CD14-positive monocyte (primary cell): Measurements from ENCODE around the gene STK32B. TPM values are rescaled to one million over a fixed set of nuclear protein-coding genes. Genes with fewer than 3 reads are reported as not detected.

ENCODE experiments used
- DNase-seq, 3 donors: peaks; one replicate each; pipeline ENCODE4 v3.0.0-alpha.2; 2011 to 2022
- H2AFZ ChIP-seq: 2 replicates; pipeline ENCODE4 v1.6.0; 2012; ENCODE audit warnings: mild to moderate bottlenecking, low read depth, low read length, inconsistent platforms; ENCODE audit not compliant: insufficient read depth, poor library complexity, severe bottlenecking
- H3K27ac ChIP-seq, 2 donors: 1 replicate in 1 of 2; 2 replicates in 1 of 2; pipeline ENCODE4 v1.5.1; 2012 to 2013; ENCODE audit warnings: low read length in 2 of 2, control low read depth in 1 of 2, inconsistent platforms in 1 of 2, low read depth in 1 of 2, mild to moderate bottlenecking in 1 of 2
- H3K27me3 ChIP-seq, 2 donors: one replicate each; pipeline versions ENCODE4 v1.6.0 to v1.6.1; 2011 to 2013; ENCODE audit warnings: low read length in 2 of 2; ENCODE audit not compliant: control insufficient read depth in 2 of 2, insufficient read depth in 2 of 2
- H3K36me3 ChIP-seq, 2 donors: replicated peaks in 1 of 2; 1 replicate in 1 of 2; 2 replicates in 1 of 2; pipeline versions ENCODE4 v1.5.1 to v1.6.1; 2012 to 2013; ENCODE audit warnings: low read length in 2 of 2, control low read depth in 1 of 2, inconsistent platforms in 1 of 2, mild to moderate bottlenecking in 1 of 2; ENCODE audit not compliant: insufficient read depth in 2 of 2, control insufficient read depth in 1 of 2
- H3K4me1 ChIP-seq, 2 donors: 1 replicate in 1 of 2; 2 replicates in 1 of 2; pipeline versions ENCODE4 v1.5.1 to v1.6.1; 2012 to 2013; ENCODE audit warnings: low read length in 2 of 2, control low read depth in 1 of 2, inconsistent platforms in 1 of 2, mild to moderate bottlenecking in 1 of 2, moderate library complexity in 1 of 2; ENCODE audit not compliant: insufficient read depth in 2 of 2, control insufficient read depth in 1 of 2
- H3K4me2 ChIP-seq: replicated peaks from 2 replicates; pipeline ENCODE3; 2012; ENCODE audit warnings: low read length, moderate library complexity, mild to moderate bottlenecking; ENCODE audit not compliant: poor library complexity, severe bottlenecking; ENCODE audit errors: extremely low read depth
- H3K4me3 ChIP-seq, 3 experiments: fragments of 200-600 bp in 1 of 3; sonication (generic) in 1 of 3; replicated peaks in 1 of 3; 1 replicate in 2 of 3; 2 replicates in 1 of 3; pipeline ENCODE4 v1.5.1; 2011 to 2013; ENCODE audit warnings: low read length in 3 of 3, mild to moderate bottlenecking in 3 of 3, control low read depth in 2 of 3, low read depth in 2 of 3, inconsistent platforms in 1 of 3, moderate library complexity in 1 of 3
- H3K79me2 ChIP-seq: 2 replicates; pipeline ENCODE4 v1.6.0; 2012; ENCODE audit warnings: mild to moderate bottlenecking, control low read depth, inconsistent platforms, low read length, moderate library complexity; ENCODE audit not compliant: insufficient read depth
- H3K9ac ChIP-seq: 2 replicates; pipeline ENCODE4 v1.6.0; 2017; ENCODE audit warnings: low read length, mild to moderate bottlenecking; ENCODE audit not compliant: insufficient read depth, poor library complexity, severe bottlenecking
- H3K9me3 ChIP-seq, 2 donors: replicated peaks in 1 of 2; 1 replicate in 1 of 2; 2 replicates in 1 of 2; pipeline versions ENCODE4 v1.5.1 to v1.6.1; 2012 to 2013; ENCODE audit warnings: low read length in 2 of 2, control low read depth in 1 of 2; ENCODE audit not compliant: control insufficient read depth in 1 of 2, insufficient read depth in 1 of 2
- H4K20me1 ChIP-seq: 2 replicates; pipeline ENCODE4 v1.6.0; 2012; ENCODE audit warnings: mild to moderate bottlenecking, low read length, control low read depth, moderate library complexity; ENCODE audit not compliant: insufficient read depth
- H3K27ac Mint-ChIP-seq, 7 donors: one replicate each; pipeline ENCODE4 v1.8.0; 2020; ENCODE audit warnings: mild to moderate bottlenecking in 7 of 7, mixed read lengths in 7 of 7, moderate library complexity in 6 of 7, inconsistent platforms in 2 of 7
- H3K27me3 Mint-ChIP-seq, 3 donors: one replicate each; pipeline ENCODE4 v1.8.0; 2021 to 2022; ENCODE audit warnings: low read depth in 3 of 3, mild to moderate bottlenecking in 3 of 3, mixed read lengths in 3 of 3, moderate library complexity in 3 of 3, inconsistent platforms in 1 of 3
- H3K36me3 Mint-ChIP-seq, 2 donors: one replicate each; pipeline ENCODE4 v1.8.0; 2020; ENCODE audit warnings: mixed read lengths in 2 of 2, inconsistent platforms in 1 of 2, mild to moderate bottlenecking in 1 of 2
- H3K4me1 Mint-ChIP-seq: one replicate; pipeline ENCODE4 v1.8.0; 2020; ENCODE audit warnings: mild to moderate bottlenecking, mixed read lengths
- H3K4me3 Mint-ChIP-seq, 2 donors: one replicate each; pipeline ENCODE4 v1.8.0; 2020; ENCODE audit warnings: mild to moderate bottlenecking in 2 of 2, mixed read lengths in 2 of 2, moderate library complexity in 1 of 2
- H3K9me3 Mint-ChIP-seq, 7 donors: one replicate each; pipeline ENCODE4 v1.8.0; 2020 to 2022; ENCODE audit warnings: mixed read lengths in 7 of 7, mild to moderate bottlenecking in 6 of 7, moderate library complexity in 6 of 7, inconsistent platforms in 2 of 7
- WGBS: methylation state at CpG from one replicate; pipeline ENCODE4 v1.1.5; 2013; ENCODE audit warnings: missing lambda C conversion rate; ENCODE audit not compliant: insufficient coverage; 5-methylcytosine and 5-hydroxymethylcytosine counted together
- intact Hi-C, 2 donors: fragments of 100-400 bp; cut with micrococcal nuclease; formaldehyde crosslinking; loops; one replicate each; pipeline versions ENCODE4 v1.15.0 to v1.15.1; 2023
- polyA plus RNA-seq, 3 donors: library from polyadenylated mRNA; depleted of rRNA in 1 of 3; unstranded in 2 of 3; stranded (reverse) in 1 of 3; fragments of 300-500 nt in 2 of 3; fragments of >200 nt in 1 of 3; fragmentation: Illumina TruSeq in 2 of 3; gene quantifications; 1 replicate in 2 of 3; 2 replicates in 1 of 3; pipeline ENCODE4 v1.2.3, GENCODE V29; 2012 to 2021
- TF ChIP-seq, protein P1 (sequence below): fragments of 200-600 bp; IDR thresholded peaks from one replicate; pipeline ENCODE4 v1.8.0; 2022; ENCODE audit warnings: antibody characterized with exemption, mild to moderate bottlenecking

Gene STK32B
- polyA plus RNA-seq, 3 donors, result 0.61 to 1.7 (median 0.75) TPM

- DNase-seq, result no peak
- H3K4me1 ChIP-seq, result no peaks in the 10 kb centered on the region
- intact Hi-C loops, result no loop called here
- no peaks in the 10 kb centered on the region for H3K79me2 ChIP-seq
- H4K20me1 ChIP-seq, result no peaks in the 10 kb centered on the region
- Mint-ChIP-seq H3K4me3 (no peak overlapping the region), H3K36me3 (peaks cover 3% of the 10 kb centered on the region in 2 donors), H3K27me3 (no peaks in the 10 kb centered on the region), H3K4me1 (peaks cover 5% of the 10 kb centered on the region), H3K9me3 (peaks cover 0 to 9% (median 2%) of the 10 kb centered on the region in 7 donors), H3K27ac (no peak overlapping the region)
- TF ChIP-seq, protein P1, sequence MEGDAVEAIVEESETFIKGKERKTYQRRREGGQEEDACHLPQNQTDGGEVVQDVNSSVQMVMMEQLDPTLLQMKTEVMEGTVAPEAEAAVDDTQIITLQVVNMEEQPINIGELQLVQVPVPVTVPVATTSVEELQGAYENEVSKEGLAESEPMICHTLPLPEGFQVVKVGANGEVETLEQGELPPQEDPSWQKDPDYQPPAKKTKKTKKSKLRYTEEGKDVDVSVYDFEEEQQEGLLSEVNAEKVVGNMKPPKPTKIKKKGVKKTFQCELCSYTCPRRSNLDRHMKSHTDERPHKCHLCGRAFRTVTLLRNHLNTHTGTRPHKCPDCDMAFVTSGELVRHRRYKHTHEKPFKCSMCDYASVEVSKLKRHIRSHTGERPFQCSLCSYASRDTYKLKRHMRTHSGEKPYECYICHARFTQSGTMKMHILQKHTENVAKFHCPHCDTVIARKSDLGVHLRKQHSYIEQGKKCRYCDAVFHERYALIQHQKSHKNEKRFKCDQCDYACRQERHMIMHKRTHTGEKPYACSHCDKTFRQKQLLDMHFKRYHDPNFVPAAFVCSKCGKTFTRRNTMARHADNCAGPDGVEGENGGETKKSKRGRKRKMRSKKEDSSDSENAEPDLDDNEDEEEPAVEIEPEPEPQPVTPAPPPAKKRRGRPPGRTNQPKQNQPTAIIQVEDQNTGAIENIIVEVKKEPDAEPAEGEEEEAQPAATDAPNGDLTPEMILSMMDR, result no peak
- no peak overlapping the region for H3K4me2 ChIP-seq
- no peak overlapping the region for H2AFZ ChIP-seq
- H3K27me3 ChIP-seq, result no peaks in the 10 kb centered on the region
- no peak overlapping the region for H3K4me3 ChIP-seq
- H3K36me3 ChIP-seq, result no peaks in the 10 kb centered on the region
- no peak overlapping the region for H3K27ac ChIP-seq
- 34% methylated on average over 3 of the region's 6 CpGs for WGBS
- peaks cover 0 to 6% of the 10 kb centered on the region in 2 donors for H3K9me3 ChIP-seq
- no peak overlapping the region for H3K9ac ChIP-seq
These were observed 289.7 kb downstream of the STK32B start for GRCh38 chr4:5340991-5341451.

GRCh38 chr4:5341526-5341925 is 290.2 kb downstream of the STK32B start:
- TF ChIP-seq, protein P1, result no peak
- Histone ChIP-seq H4K20me1 (no peaks in the 10 kb centered on the region), H3K4me1 (no peaks in the 10 kb centered on the region), H2AFZ (no peak overlapping the region), H3K4me3 (no peak overlapping the region), H3K4me2 (no peak overlapping the region), H3K27me3 (no peaks in the 10 kb centered on the region), H3K27ac (no peak overlapping the region), H3K79me2 (no peaks in the 10 kb centered on the region), H3K9ac (no peak overlapping the region), H3K36me3 (no peaks in the 10 kb centered on the region), H3K9me3 (peaks cover 4 to 7% of the 10 kb centered on the region in 2 donors)
- peaks cover 0 to 11% (median 3%) of the 10 kb centered on the region in 7 donors for H3K9me3 Mint-ChIP-seq
- WGBS, result 86% methylated on average over 2 of the region's 6 CpGs
- intact Hi-C loops, result no loop called here
- DNase-seq, result no peak
- H3K4me3 Mint-ChIP-seq, result no peak overlapping the region
- no peak overlapping the region for H3K27ac Mint-ChIP-seq
- peaks cover 3% of the 10 kb centered on the region in 2 donors for H3K36me3 Mint-ChIP-seq
- no peaks in the 10 kb centered on the region for H3K27me3 Mint-ChIP-seq
- peaks cover 5% of the 10 kb centered on the region for H3K4me1 Mint-ChIP-seq
